HG03064 (cell line): ENCODE data around the gene MRPL27.
"Not testable (repeated sequence)": the region's sequence is repeated elsewhere in the genome, so short reads cannot be mapped to it uniquely, and the experiment has no call there.

Experiments used
- ATAC-seq: cut with Tn5 transposase; IDR thresholded peaks from one replicate; pipeline ENCODE4 v1.9.1; 2021; ENCODE audit warnings: low read depth; ENCODE audit not compliant: unreplicated experiment

MRPL27 gene

GRCh38 chr17:50347117-50347893, 25.7 kb downstream of the MRPL27 start:
- ATAC-seq = no peak

- peak; percentile 52 for ATAC-seq
Observed at GRCh38 chr17:50346313-50347116, 26.5 kb downstream of the MRPL27 start.

- peak; percentile 87 for ATAC-seq
Observed at GRCh38 chr17:50345432-50346312, 27.3 kb downstream of the MRPL27 start, which contains the start of gene XYLT2. TSS of gene XYLT2 (plus strand) at chr17:50346126. CDS start at chr17:50346141, 15 bp downstream.

GRCh38 chr17:50344731-50345365, 28.1 kb downstream of the MRPL27 start:
- no peak for ATAC-seq

- ATAC-seq = no peak
Observed at GRCh38 chr17:50339381-50339780, 33.6 kb downstream of the MRPL27 start.

- no peak for ATAC-seq
Observed at GRCh38 chr17:50338645-50339044, 34.3 kb downstream of the MRPL27 start.

- no peak for ATAC-seq
Observed at GRCh38 chr17:50337956-50338355, 35.0 kb downstream of the MRPL27 start.

GRCh38 chr17:50333291-50334057, 39.5 kb downstream of the MRPL27 start:
- ATAC-seq = not testable (repeated sequence)

- ATAC-seq = no peak
Observed at GRCh38 chr17:50332196-50332595, 40.8 kb downstream of the MRPL27 start.

- ATAC-seq = no peak
Observed at GRCh38 chr17:50331085-50331791, 41.7 kb downstream of the MRPL27 start.

GRCh38 chr17:50330151-50330775, 42.7 kb downstream of the MRPL27 start:
- ATAC-seq = no peak

GRCh38 chr17:50329716-50330115, 43.3 kb downstream of the MRPL27 start:
- no peak for ATAC-seq

- ATAC-seq = no peak
Observed at GRCh38 chr17:50328363-50329325, 44.3 kb downstream of the MRPL27 start.

GRCh38 chr17:50326831-50327364, 46.1 kb downstream of the MRPL27 start:
- ATAC-seq = no peak

GRCh38 chr17:50325906-50326305, 47.1 kb downstream of the MRPL27 start:
- no peak for ATAC-seq

- ATAC-seq = no peak
Observed at GRCh38 chr17:50323060-50323459, 49.9 kb downstream of the MRPL27 start.

GRCh38 chr17:50322271-50322670, 50.7 kb downstream of the MRPL27 start:
- ATAC-seq = no peak
